Mucosa of stomach (tissue), 1 donor: ENCODE results near the gene RPEL1.
"Not testable (repeated sequence)": the region's sequence is repeated elsewhere in the genome, so short reads cannot be mapped to it uniquely, and the experiment has no call there.

Source experiments
- H3K27me3 ChIP-seq: one replicate; pipeline ENCODE4 v1.7.0; 2013; ENCODE audit warnings: mild to moderate bottlenecking, low read length; ENCODE audit not compliant: control insufficient read depth, insufficient read depth
- H3K36me3 ChIP-seq: one replicate; pipeline ENCODE4 v1.7.0; 2013; ENCODE audit warnings: low read length; ENCODE audit not compliant: control insufficient read depth, insufficient read depth
- H3K4me1 ChIP-seq: one replicate; pipeline ENCODE4 v1.7.0; 2013; ENCODE audit warnings: mild to moderate bottlenecking, low read length; ENCODE audit not compliant: control insufficient read depth, insufficient read depth
- H3K4me3 ChIP-seq: one replicate; pipeline ENCODE4 v1.7.0; 2013; ENCODE audit warnings: low read length
- H3K9ac ChIP-seq: one replicate; pipeline ENCODE4 v1.7.0; 2013; ENCODE audit warnings: mild to moderate bottlenecking, low read length, moderate library complexity
- H3K9me3 ChIP-seq: one replicate; pipeline ENCODE4 v1.7.0; 2013; ENCODE audit warnings: mild to moderate bottlenecking, low read length, moderate library complexity; ENCODE audit not compliant: control insufficient read depth
- donor health status: Pancreatic carcinoma.

Gene RPEL1

DNA sequence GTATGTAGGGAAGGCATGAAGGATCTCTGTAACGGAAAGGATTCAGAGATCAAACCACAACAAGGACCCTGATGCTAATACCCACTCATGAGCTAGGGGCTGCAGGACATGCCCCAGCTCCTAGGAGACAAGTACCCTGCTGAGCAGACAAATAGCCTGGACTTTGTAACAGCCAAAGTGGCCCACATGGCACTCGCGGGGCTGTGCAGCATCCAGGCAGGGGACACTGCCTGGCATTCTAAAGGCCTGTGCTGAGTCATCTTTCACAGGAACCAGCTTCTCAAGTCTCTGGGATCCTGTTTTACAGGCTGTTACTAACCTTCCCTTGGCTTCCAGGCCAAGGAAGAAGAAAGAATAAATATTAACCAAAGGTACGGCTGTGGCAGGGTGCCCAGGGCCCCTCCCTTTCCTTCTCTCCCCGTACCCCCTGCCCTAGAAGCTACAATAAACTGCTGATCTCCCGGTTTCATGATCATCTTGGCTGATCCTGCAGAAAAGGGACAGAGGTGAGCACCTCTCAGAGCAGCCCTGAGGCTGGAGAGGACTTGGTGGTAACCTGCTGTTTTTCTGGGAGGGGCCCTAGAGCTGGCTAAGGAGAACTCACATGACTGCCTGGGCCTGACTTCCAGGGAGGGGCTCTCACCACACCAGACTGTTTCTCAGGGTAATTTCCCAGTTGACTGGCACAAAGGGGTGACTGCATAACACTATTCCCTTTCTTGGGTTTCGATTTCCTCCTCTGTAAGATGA is 4.2 kb upstream of the RPEL1 start:
- Histone ChIP-seq H3K4me3 (no peak overlapping the region), H3K9ac (peak overlapping the region; percentile 72), H3K9me3 (no peaks in the 10 kb centered on the region)

DNA sequence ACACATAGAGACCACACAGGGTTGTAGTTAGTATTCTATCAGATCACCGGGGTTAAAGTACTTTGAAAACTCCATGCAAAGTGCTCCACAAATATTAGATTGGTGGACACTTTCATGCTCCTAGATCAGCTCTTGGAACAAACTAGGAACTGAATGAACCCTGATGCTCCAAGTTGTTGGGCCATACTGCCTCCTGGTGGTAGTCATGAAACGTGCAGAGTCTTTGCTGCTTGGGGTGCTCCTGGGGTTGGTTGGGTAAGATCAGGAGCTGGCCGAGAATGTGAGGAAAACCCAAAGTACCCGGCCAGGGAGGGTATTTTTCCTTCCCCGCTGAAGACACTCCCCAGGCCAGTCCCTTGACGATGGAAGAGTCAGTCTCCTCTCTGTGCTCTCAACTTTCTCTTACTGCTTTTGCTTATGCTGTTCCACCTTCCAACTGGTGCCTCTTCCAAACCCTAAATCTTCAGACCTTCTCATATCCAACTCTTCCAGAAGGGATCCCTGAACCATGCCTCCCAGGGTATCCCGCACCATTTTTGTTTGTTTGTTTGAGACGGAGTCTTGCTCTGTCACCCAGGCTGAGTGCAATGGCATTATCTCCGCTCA is 918 bp upstream of the RPEL1 start:
- H3K4me3 ChIP-seq = no peak overlapping the region
- no peaks in the 10 kb centered on the region for H3K27me3 ChIP-seq
- no peaks in the 10 kb centered on the region for H3K36me3 ChIP-seq
- H3K4me1 ChIP-seq = peaks cover 35% of the 10 kb centered on the region
- H3K9me3 ChIP-seq = no peaks in the 10 kb centered on the region
- no peak overlapping the region for H3K9ac ChIP-seq

More for the DNA sequence above, 4.2 kb upstream of the RPEL1 start:
- Histone ChIP-seq H3K4me1 (peaks cover 51% of the 10 kb centered on the region), H3K27me3 (no peaks in the 10 kb centered on the region), H3K36me3 (no peaks in the 10 kb centered on the region)

- H3K27me3 ChIP-seq = no peaks in the 10 kb centered on the region
- no peaks in the 10 kb centered on the region for H3K9me3 ChIP-seq
- no peak overlapping the region for H3K4me3 ChIP-seq
- H3K36me3 ChIP-seq = no peaks in the 10 kb centered on the region
- peaks cover 20% of the 10 kb centered on the region for H3K4me1 ChIP-seq
- no peak overlapping the region for H3K9ac ChIP-seq
Measured at GRCh38 chr10:103246324-103246723, 637 bp downstream of the RPEL1 start.

DNA sequence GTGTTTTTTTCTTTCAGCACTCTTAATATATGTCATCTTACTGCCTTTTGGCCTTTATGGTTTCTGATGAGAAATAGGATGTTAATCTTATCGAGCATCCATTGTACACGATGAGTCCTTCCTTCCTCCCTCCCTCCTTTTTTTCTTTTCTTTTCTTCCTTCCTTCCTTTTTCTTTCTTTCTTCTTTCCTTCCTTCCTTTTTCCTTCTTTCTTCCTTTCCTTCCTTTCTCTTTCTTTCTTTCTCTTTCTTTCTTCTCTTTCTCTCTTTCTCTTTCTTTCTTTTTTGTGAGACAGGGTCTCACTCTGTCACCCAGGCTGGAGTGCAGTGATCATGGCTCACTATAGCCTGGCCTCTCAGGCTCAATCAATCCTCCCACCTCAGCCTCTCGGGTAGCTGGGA is 8.4 kb downstream of the RPEL1 start:
- no peaks in the 10 kb centered on the region for H3K4me1 ChIP-seq
- no peaks in the 10 kb centered on the region for H3K36me3 ChIP-seq
- H3K4me3 ChIP-seq = no peak overlapping the region
- H3K9me3 ChIP-seq = no peaks in the 10 kb centered on the region
- no peaks in the 10 kb centered on the region for H3K27me3 ChIP-seq
- H3K9ac ChIP-seq = no peak overlapping the region

GRCh38 chr10:103254538-103255325 is 9.0 kb downstream of the RPEL1 start:
- H3K4me1 ChIP-seq = no peaks in the 10 kb centered on the region
- no peak overlapping the region for H3K9ac ChIP-seq
- no peaks in the 10 kb centered on the region for H3K27me3 ChIP-seq
- H3K9me3 ChIP-seq = no peaks in the 10 kb centered on the region
- no peak overlapping the region for H3K4me3 ChIP-seq
- no peaks in the 10 kb centered on the region for H3K36me3 ChIP-seq

DNA sequence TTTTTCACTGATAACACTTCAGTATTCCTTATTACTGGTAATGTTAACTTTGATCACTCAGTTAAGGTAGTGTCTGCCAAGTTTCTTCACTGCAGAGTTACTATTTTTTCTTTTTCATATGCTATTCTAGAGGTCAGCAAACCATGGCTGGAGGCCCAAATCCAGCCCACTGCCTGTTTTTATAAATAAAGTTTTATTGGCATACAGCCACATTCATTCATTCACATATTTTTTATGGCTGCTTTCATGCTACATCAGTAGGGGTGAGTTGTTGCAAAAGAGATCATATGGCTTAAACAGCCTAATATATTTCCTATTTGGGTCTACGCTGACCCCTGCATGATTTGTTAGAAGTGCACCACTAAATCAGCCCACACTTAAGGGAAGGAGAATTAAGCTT is 10.9 kb downstream of the RPEL1 start:
- Histone ChIP-seq H3K36me3 (no peaks in the 10 kb centered on the region), H3K4me3 (no peak overlapping the region), H3K4me1 (no peaks in the 10 kb centered on the region), H3K27me3 (no peaks in the 10 kb centered on the region), H3K9me3 (no peaks in the 10 kb centered on the region), H3K9ac (no peak overlapping the region)

DNA sequence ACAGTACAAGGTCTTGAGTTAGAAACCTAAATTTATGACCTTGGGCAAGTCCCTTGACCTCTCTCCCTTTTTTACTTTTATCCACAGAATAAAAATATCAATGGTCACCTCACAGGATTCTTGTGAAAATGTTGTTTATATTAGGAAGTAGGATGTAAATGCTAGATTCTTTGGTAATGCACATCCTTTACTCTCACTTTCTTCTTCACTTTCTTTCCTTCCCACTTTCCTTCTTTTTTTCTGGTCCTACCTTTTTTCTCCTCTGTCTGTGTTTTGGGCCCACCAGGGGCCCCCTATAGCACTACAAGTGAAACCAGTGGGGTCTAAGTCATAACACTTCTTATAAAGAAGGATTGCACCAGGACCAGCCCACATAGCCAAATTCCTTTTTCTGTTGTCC is 12.1 kb downstream of the RPEL1 start:
- Histone ChIP-seq H3K9ac (no peak overlapping the region), H3K9me3 (no peaks in the 10 kb centered on the region), H3K4me3 (no peak overlapping the region), H3K4me1 (no peaks in the 10 kb centered on the region), H3K27me3 (no peaks in the 10 kb centered on the region), H3K36me3 (no peaks in the 10 kb centered on the region)

- H3K4me3 ChIP-seq, H3K9ac ChIP-seq: not testable (repeated sequence)
Measured at GRCh38 chr10:103258928-103259327, 13.2 kb downstream of the RPEL1 start.

GRCh38 chr10:103259989-103260388 is 14.3 kb downstream of the RPEL1 start:
- no peaks in the 10 kb centered on the region for H3K36me3 ChIP-seq
- no peaks in the 10 kb centered on the region for H3K9me3 ChIP-seq
- no peak overlapping the region for H3K9ac ChIP-seq
- no peaks in the 10 kb centered on the region for H3K4me1 ChIP-seq
- no peak overlapping the region for H3K4me3 ChIP-seq
- H3K27me3 ChIP-seq = no peaks in the 10 kb centered on the region

More at GRCh38 chr10:103258928-103259327, 13.2 kb downstream of the RPEL1 start:
- not testable (repeated sequence) for H3K36me3 ChIP-seq, H3K4me1 ChIP-seq, H3K27me3 ChIP-seq, H3K9me3 ChIP-seq

GRCh38 chr10:103262229-103262628 is 16.5 kb downstream of the RPEL1 start:
- Histone ChIP-seq H3K36me3 (no peaks in the 10 kb centered on the region), H3K4me3 (no peak overlapping the region), H3K9ac (no peak overlapping the region), H3K9me3 (no peaks in the 10 kb centered on the region), H3K27me3 (peaks cover 4% of the 10 kb centered on the region), H3K4me1 (no peaks in the 10 kb centered on the region)

DNA sequence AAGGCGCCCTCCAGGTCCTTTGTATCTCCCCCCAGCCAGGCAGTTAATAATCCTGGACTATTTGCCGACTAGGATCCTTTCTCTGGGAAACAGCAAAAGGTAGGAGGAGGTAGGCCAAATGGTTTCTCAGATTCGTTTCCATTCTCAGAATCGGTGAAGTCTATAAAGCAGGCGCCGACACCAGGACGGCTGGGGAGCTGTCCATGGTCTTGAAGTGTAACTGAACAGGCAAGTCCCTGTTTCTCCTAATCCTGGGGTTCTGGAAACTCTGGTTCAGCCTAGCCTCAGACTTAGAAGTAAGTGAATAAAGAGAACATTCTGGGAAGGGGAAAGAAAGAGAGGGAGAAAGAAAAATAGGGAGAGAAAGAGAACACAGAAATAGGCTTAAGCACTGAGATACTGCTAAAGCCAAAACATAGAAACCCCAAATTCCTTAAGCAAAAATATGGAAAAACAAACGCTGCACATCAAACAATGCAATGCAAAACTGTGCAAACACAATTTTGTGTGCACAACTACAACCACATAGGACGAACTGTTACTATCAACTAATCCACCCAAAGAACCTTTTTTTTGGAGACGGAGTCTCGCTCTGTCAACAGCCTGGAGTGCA is 20.1 kb downstream of the RPEL1 start:
- Histone ChIP-seq H3K4me1 (no peaks in the 10 kb centered on the region), H3K27me3 (peaks cover 4% of the 10 kb centered on the region), H3K9ac (no peak overlapping the region), H3K9me3 (no peaks in the 10 kb centered on the region), H3K4me3 (no peak overlapping the region), H3K36me3 (no peaks in the 10 kb centered on the region)

- Histone ChIP-seq H3K4me1 (peaks cover 8% of the 10 kb centered on the region), H3K36me3 (no peaks in the 10 kb centered on the region), H3K9me3 (no peaks in the 10 kb centered on the region), H3K4me3 (no peak overlapping the region), H3K9ac (no peak overlapping the region), H3K27me3 (peaks cover 24% of the 10 kb centered on the region)
Measured at GRCh38 chr10:103273041-103273441, 27.4 kb downstream of the RPEL1 start.
